ENCODE results near the gene HES4. TPM values are rescaled to one million over a fixed set of nuclear protein-coding genes. Genes with fewer than 3 reads are reported as not detected.

The HES4 gene
- total and polyA plus RNA-seq, 2 of the 13 experiments (the other 11 are each of a cell fraction or from before 2014, with no cell fraction given): 8.8 to 10.6 TPM

- TF ChIP-seq, protein P1, sequence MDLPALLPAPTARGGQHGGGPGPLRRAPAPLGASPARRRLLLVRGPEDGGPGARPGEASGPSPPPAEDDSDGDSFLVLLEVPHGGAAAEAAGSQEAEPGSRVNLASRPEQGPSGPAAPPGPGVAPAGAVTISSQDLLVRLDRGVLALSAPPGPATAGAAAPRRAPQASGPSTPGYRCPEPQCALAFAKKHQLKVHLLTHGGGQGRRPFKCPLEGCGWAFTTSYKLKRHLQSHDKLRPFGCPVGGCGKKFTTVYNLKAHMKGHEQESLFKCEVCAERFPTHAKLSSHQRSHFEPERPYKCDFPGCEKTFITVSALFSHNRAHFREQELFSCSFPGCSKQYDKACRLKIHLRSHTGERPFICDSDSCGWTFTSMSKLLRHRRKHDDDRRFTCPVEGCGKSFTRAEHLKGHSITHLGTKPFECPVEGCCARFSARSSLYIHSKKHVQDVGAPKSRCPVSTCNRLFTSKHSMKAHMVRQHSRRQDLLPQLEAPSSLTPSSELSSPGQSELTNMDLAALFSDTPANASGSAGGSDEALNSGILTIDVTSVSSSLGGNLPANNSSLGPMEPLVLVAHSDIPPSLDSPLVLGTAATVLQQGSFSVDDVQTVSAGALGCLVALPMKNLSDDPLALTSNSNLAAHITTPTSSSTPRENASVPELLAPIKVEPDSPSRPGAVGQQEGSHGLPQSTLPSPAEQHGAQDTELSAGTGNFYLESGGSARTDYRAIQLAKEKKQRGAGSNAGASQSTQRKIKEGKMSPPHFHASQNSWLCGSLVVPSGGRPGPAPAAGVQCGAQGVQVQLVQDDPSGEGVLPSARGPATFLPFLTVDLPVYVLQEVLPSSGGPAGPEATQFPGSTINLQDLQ (CRISPR knock-in tag; IDR thresholded peaks at IDR 0.05): no peak
- no peak for TF ChIP-seq HNRNPUL1 (IDR thresholded peaks at IDR 0.05; ENCODE audit: low read depth, low read length)
- TF ChIP-seq CCAR2 (optimal IDR thresholded peaks at IDR 0.05; ENCODE audit: low read depth, low read length): no peak
- no peak for TF ChIP-seq CEBPB (IDR thresholded peaks at IDR 0.05; ENCODE audit: borderline replicate concordance, low read depth, low read length)
- no peak for TF ChIP-seq ZBTB1 (CRISPR knock-in tag; IDR thresholded peaks at IDR 0.05; ENCODE audit: borderline replicate concordance)
- TF ChIP-seq ZNF724P (CRISPR knock-in tag; IDR thresholded peaks at IDR 0.05; ENCODE audit: borderline replicate concordance): peak; percentile 25; the same call in 1 of the 2 replicates
- peak; percentile 90 for TF ChIP-seq ZNF143 (CRISPR knock-in tag; IDR thresholded peaks at IDR 0.05)
- no peak for TF ChIP-seq ZNF383 (CRISPR knock-in tag; IDR thresholded peaks at IDR 0.05; ENCODE audit: borderline replicate concordance)
- TF ChIP-seq ZNF557 (CRISPR knock-in tag; IDR thresholded peaks at IDR 0.05): no peak
- TF ChIP-seq ZNF616 (CRISPR knock-in tag; IDR thresholded peaks at IDR 0.05; ENCODE audit: low read depth): no peak
- no peak for TF ChIP-seq XRCC5 (optimal IDR thresholded peaks at IDR 0.05; ENCODE audit: low read length)
- TF ChIP-seq HMGA1 (CRISPR knock-in tag; conservative IDR thresholded peaks at IDR 0.05): no peak
- TF ChIP-seq, protein P2, sequence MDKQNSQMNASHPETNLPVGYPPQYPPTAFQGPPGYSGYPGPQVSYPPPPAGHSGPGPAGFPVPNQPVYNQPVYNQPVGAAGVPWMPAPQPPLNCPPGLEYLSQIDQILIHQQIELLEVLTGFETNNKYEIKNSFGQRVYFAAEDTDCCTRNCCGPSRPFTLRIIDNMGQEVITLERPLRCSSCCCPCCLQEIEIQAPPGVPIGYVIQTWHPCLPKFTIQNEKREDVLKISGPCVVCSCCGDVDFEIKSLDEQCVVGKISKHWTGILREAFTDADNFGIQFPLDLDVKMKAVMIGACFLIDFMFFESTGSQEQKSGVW (CRISPR knock-in tag; IDR thresholded peaks at IDR 0.05; ENCODE audit: borderline replicate concordance): no peak
- no peak for TF ChIP-seq ZNF382 (CRISPR knock-in tag; IDR thresholded peaks at IDR 0.05; ENCODE audit: borderline replicate concordance)
- no peak for TF ChIP-seq TCF7L2 (IDR thresholded peaks at IDR 0.05; ENCODE audit: low read depth, low read length)
- no peak for TF ChIP-seq ZNF326 (CRISPR knock-in tag; IDR thresholded peaks at IDR 0.05; ENCODE audit: borderline replicate concordance)
- TF ChIP-seq, protein P3, sequence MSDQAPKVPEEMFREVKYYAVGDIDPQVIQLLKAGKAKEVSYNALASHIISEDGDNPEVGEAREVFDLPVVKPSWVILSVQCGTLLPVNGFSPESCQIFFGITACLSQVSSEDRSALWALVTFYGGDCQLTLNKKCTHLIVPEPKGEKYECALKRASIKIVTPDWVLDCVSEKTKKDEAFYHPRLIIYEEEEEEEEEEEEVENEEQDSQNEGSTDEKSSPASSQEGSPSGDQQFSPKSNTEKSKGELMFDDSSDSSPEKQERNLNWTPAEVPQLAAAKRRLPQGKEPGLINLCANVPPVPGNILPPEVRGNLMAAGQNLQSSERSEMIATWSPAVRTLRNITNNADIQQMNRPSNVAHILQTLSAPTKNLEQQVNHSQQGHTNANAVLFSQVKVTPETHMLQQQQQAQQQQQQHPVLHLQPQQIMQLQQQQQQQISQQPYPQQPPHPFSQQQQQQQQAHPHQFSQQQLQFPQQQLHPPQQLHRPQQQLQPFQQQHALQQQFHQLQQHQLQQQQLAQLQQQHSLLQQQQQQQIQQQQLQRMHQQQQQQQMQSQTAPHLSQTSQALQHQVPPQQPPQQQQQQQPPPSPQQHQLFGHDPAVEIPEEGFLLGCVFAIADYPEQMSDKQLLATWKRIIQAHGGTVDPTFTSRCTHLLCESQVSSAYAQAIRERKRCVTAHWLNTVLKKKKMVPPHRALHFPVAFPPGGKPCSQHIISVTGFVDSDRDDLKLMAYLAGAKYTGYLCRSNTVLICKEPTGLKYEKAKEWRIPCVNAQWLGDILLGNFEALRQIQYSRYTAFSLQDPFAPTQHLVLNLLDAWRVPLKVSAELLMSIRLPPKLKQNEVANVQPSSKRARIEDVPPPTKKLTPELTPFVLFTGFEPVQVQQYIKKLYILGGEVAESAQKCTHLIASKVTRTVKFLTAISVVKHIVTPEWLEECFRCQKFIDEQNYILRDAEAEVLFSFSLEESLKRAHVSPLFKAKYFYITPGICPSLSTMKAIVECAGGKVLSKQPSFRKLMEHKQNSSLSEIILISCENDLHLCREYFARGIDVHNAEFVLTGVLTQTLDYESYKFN (CRISPR knock-in tag; conservative IDR thresholded peaks at IDR 0.05): no peak
- TF ChIP-seq NAIF1 (CRISPR knock-in tag; IDR thresholded peaks at IDR 0.05; ENCODE audit: borderline replicate concordance): no peak
- TF ChIP-seq, protein P4, sequence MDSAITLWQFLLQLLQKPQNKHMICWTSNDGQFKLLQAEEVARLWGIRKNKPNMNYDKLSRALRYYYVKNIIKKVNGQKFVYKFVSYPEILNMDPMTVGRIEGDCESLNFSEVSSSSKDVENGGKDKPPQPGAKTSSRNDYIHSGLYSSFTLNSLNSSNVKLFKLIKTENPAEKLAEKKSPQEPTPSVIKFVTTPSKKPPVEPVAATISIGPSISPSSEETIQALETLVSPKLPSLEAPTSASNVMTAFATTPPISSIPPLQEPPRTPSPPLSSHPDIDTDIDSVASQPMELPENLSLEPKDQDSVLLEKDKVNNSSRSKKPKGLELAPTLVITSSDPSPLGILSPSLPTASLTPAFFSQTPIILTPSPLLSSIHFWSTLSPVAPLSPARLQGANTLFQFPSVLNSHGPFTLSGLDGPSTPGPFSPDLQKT (CRISPR knock-in tag; IDR thresholded peaks at IDR 0.05; ENCODE audit: borderline replicate concordance): 0 out of 2 replicates have a peak, but pooled peaks have one; percentile 51
These were observed 40.8 kb downstream of the HES4 start, which contains the start of gene NOC2L (continued) for GRCh38 chr1:958823-959730.

Measured in HepG2 (cell line).